PC-3 (cell line): ENCODE data around the gene LRP11. TPM values are rescaled to one million over a fixed set of nuclear protein-coding genes. Genes with fewer than 3 reads are reported as not detected.

Source experiments
- ATAC-seq: fragments of 200-7000 bp; cut with Tn5 transposase; 2 replicates; pipeline ENCODE4 v1.9.1; 2020; ENCODE audit warnings: mild to moderate bottlenecking, moderate library complexity
- BruUV-seq: library from RNA; stranded (reverse); fragments of 400-500 nt; replicated peaks from 2 replicates; lab custom pipeline; 2021; lab: Mats Ljungman, UMichigan
- CTCF ChIA-PET: fragments of 300-600 bp; sonication (Branson Sonifier 250); formaldehyde crosslinking; loops from one replicate; lab custom pipeline; 2022; ENCODE audit warnings: antibody characterized with exemption; lab: Charles Lee
- POLR2A ChIA-PET: fragments of 300-600 bp; sonication (Branson Sonifier 250); formaldehyde crosslinking; loops from one replicate; lab custom pipeline; 2022; ENCODE audit warnings: antibody characterized with exemption; ENCODE audit not compliant: unreplicated experiment; lab: Charles Lee
- DNase-seq: peaks from one replicate; pipeline ENCODE4 v3.0.0-alpha.2; 2015
- H2AFZ ChIP-seq: fragments of 300-600 bp; sonication (generic); 2 replicates; pipeline ENCODE4 v1.6.0; 2016; ENCODE audit warnings: antibody characterized with exemption, low read length
- H3F3A ChIP-seq: fragments of 300-600 bp; sonication (generic); one replicate; pipeline ENCODE4 v1.6.0; 2017; ENCODE audit warnings: antibody characterized with exemption, low read length, control low read depth, mild to moderate bottlenecking; ENCODE audit not compliant: unreplicated experiment
- H3K27ac ChIP-seq: fragments of 300-600 bp; sonication (generic); 2 replicates; pipeline ENCODE4 v1.5.1; 2016; ENCODE audit warnings: mild to moderate bottlenecking, low read length
- H3K27me3 ChIP-seq: fragments of 300-600 bp; sonication (generic); 2 replicates; pipeline ENCODE4 v1.6.1; 2016; ENCODE audit warnings: low read length, mixed read lengths
- H3K36me3 ChIP-seq: fragments of 300-600 bp; sonication (generic); 2 replicates; pipeline ENCODE4 v1.6.1; 2016; ENCODE audit warnings: low read depth, mixed run types, low read length, mixed read lengths
- H3K4me1 ChIP-seq: fragments of 300-600 bp; sonication (generic); 2 replicates; pipeline ENCODE4 v1.5.1; 2016; ENCODE audit warnings: low read length; ENCODE audit not compliant: insufficient read depth
- H3K4me2 ChIP-seq: fragments of 300-600 bp; sonication (generic); 2 replicates; pipeline ENCODE4 v1.6.0; 2016; ENCODE audit warnings: low read length
- H3K4me3 ChIP-seq: fragments of 300-600 bp; sonication (generic); 2 replicates; pipeline ENCODE4 v1.5.1; 2016; ENCODE audit warnings: mild to moderate bottlenecking, low read length, mixed read lengths
- H3K79me2 ChIP-seq: fragments of 300-600 bp; sonication (generic); 2 replicates; pipeline ENCODE4 v1.6.1; 2017; ENCODE audit warnings: low read length, mixed read lengths
- H3K9ac ChIP-seq: fragments of 300-600 bp; sonication (generic); 2 replicates; pipeline ENCODE4 v1.6.0; 2016; ENCODE audit warnings: mild to moderate bottlenecking, low read length
- H3K9me2 ChIP-seq: fragments of 300-600 bp; sonication (generic); replicated peaks from 2 replicates; pipeline ENCODE4 v1.6.1; 2016; ENCODE audit warnings: mixed run types, low read length, mixed read lengths
- H3K9me3 ChIP-seq: fragments of 300-600 bp; sonication (generic); 2 replicates; pipeline ENCODE4 v1.6.1; 2016; ENCODE audit warnings: low read length, mixed read lengths
- H4K20me1 ChIP-seq: fragments of 300-600 bp; sonication (generic); 2 replicates; pipeline ENCODE4 v1.6.1; 2016; ENCODE audit warnings: low read length, mixed read lengths
- EZH2 ChIP-seq: fragments of 300-600 bp; sonication (generic); IDR thresholded peaks from one replicate; pipeline ENCODE4 v1.6.1; 2017; ENCODE audit warnings: antibody characterized with exemption, mild to moderate bottlenecking, low read length; ENCODE audit not compliant: unreplicated experiment
- EZH2phosphoT487 ChIP-seq: fragments of 300-600 bp; sonication (generic); IDR thresholded peaks from 2 replicates; pipeline ENCODE4 v1.6.1; 2018; ENCODE audit warnings: mild to moderate bottlenecking, antibody characterized with exemption, low read length, borderline replicate concordance
- intact Hi-C: fragments of 100-400 bp; cut with micrococcal nuclease; formaldehyde crosslinking; loops from 2 replicates; pipeline ENCODE4 v1.9.0; 2023
- total RNA-seq: library from RNA; depleted of rRNA; stranded (reverse); fragments of >200 nt; gene quantifications from 2 replicates; pipeline ENCODE4 v1.2.3, GENCODE V29; 2014
- TF ChIP-seq, protein P1 (sequence below): fragments of 300-600 bp; sonication (generic); conservative IDR thresholded peaks from 2 replicates; pipeline ENCODE4 v1.5.1; 2017; ENCODE audit warnings: antibody characterized with exemption, low read depth, mild to moderate bottlenecking, low read length

The LRP11 gene
- total RNA-seq, 1 experiment from 2014 or later, result 32.0 TPM

DNA sequence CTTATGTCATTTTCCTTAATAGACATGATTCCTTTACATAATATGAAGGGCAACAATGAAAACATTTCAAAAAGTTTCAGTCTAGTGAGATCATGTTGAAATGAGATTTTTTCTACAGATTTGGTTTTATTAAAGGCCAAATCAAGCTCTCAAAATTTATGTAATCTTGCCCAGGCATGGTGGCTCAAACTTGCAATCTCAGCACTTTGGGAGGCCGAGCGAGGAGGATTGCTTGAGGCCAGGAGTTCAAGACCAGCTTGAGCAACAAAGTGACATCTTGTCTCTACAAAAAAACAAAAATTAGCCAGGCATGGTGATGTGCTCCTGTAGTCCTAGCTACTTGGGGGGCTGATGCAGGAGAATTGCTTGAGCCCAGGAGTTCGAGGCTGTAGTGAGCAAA is 50.8 kb downstream of the LRP11 start:
- POLR2A ChIA-PET, result no interaction called here
- Histone ChIP-seq H3K27ac (no peak overlapping the region), H3K9me2 (no peaks in the 10 kb centered on the region), H3K79me2 (no peaks in the 10 kb centered on the region), H3K9ac (no peak overlapping the region), H3K9me3 (no peaks in the 10 kb centered on the region), H4K20me1 (no peaks in the 10 kb centered on the region), H2AFZ (no peak overlapping the region), H3K4me3 (no peak overlapping the region), H3K36me3 (no peaks in the 10 kb centered on the region), H3K27me3 (no peaks in the 10 kb centered on the region), H3K4me1 (no peaks in the 10 kb centered on the region), H3K4me2 (no peak overlapping the region), H3F3A (no peaks in the 10 kb centered on the region)
- DNase-seq (no peak), ATAC-seq (no peak)
- CTCF ChIA-PET, result no interaction called here
- intact Hi-C loops, result no loop called here
- no TSS peak for BruUV-seq
- TF ChIP-seq, protein P1, sequence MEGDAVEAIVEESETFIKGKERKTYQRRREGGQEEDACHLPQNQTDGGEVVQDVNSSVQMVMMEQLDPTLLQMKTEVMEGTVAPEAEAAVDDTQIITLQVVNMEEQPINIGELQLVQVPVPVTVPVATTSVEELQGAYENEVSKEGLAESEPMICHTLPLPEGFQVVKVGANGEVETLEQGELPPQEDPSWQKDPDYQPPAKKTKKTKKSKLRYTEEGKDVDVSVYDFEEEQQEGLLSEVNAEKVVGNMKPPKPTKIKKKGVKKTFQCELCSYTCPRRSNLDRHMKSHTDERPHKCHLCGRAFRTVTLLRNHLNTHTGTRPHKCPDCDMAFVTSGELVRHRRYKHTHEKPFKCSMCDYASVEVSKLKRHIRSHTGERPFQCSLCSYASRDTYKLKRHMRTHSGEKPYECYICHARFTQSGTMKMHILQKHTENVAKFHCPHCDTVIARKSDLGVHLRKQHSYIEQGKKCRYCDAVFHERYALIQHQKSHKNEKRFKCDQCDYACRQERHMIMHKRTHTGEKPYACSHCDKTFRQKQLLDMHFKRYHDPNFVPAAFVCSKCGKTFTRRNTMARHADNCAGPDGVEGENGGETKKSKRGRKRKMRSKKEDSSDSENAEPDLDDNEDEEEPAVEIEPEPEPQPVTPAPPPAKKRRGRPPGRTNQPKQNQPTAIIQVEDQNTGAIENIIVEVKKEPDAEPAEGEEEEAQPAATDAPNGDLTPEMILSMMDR, result no peak
- TF ChIP-seq EZH2, result no peak
- no peak for TF ChIP-seq EZH2phosphoT487

DNA sequence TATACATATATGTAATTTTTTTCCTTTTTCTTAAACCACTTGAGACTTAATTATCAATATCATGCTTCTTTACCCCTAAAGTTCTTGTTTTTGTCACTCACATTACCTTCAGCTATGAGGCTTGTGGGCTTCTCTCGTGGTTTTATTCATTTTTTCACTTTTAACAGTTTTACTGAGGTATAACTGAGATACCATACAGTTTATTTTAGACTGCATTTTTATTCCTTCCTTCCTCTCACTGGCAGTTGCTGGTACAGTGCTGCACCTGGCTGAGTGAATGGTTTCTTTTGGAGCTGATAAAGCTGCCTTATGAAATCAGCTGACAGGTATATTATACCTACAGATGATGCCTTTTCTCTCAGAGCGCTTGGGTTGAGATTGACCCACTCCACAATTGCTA is 54.4 kb downstream of the LRP11 start:
- Histone ChIP-seq H3K9me2 (no peaks in the 10 kb centered on the region), H3K4me3 (no peak overlapping the region), H3K79me2 (no peaks in the 10 kb centered on the region), H3K4me1 (no peaks in the 10 kb centered on the region), H2AFZ (no peak overlapping the region), H3K36me3 (no peaks in the 10 kb centered on the region), H3K9ac (no peak overlapping the region), H3K4me2 (no peak overlapping the region), H4K20me1 (no peaks in the 10 kb centered on the region), H3K27me3 (no peaks in the 10 kb centered on the region), H3K9me3 (no peaks in the 10 kb centered on the region), H3K27ac (no peak overlapping the region), H3F3A (no peaks in the 10 kb centered on the region)
- TF ChIP-seq, protein P1, result no peak
- TF ChIP-seq EZH2phosphoT487, result no peak
- no peak for TF ChIP-seq EZH2
- BruUV-seq, result no TSS peak
- DNase-seq (no peak), ATAC-seq (no peak)
- intact Hi-C loops, result no loop called here
- POLR2A ChIA-PET, result no interaction called here
- CTCF ChIA-PET, result no interaction called here

DNA sequence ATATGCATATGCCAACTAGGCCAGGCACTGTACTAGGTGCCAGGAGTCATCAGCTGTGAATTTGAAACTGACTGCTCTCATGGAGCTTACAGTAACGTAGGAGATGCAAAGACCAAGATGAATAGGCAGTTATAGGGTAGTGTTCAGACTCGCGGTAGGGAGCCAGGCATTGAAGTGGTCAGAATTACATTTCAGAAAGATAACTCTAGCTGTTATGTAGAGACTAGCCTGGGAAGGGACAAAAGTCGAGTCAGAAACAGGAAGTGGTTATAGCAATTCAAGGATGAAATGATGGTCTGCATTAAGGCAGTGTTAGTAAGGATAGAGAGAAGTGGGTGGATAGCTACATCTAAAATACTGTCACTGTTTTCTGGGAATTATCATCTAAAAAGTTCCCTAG is 58.0 kb downstream of the LRP11 start:
- TF ChIP-seq EZH2 (no peak), EZH2phosphoT487 (no peak)
- TF ChIP-seq, protein P1, result no peak
- H3K27me3 ChIP-seq, result no peaks in the 10 kb centered on the region
- ATAC-seq, result no peak
- CTCF ChIA-PET, result no interaction called here
- intact Hi-C loops, result no loop called here
- H4K20me1 ChIP-seq, result no peaks in the 10 kb centered on the region
- no peak overlapping the region for H3K4me3 ChIP-seq
- no peak overlapping the region for H3K9ac ChIP-seq
- H3K4me1 ChIP-seq, result no peaks in the 10 kb centered on the region
- H2AFZ ChIP-seq, result no peak overlapping the region
- no peak for DNase-seq
- no peak overlapping the region for H3K4me2 ChIP-seq
- no TSS peak for BruUV-seq
- H3K79me2 ChIP-seq, result no peaks in the 10 kb centered on the region
- no peaks in the 10 kb centered on the region for H3F3A ChIP-seq
- H3K27ac ChIP-seq, result no peak overlapping the region
- H3K36me3 ChIP-seq, result no peaks in the 10 kb centered on the region
- H3K9me3 ChIP-seq, result no peaks in the 10 kb centered on the region
- H3K9me2 ChIP-seq, result no peaks in the 10 kb centered on the region
- POLR2A ChIA-PET, result no interaction called here
